Esophagus squamous epithelium (tissue), 4 donors: ENCODE measurements around the gene ZRANB1.

Source experiments
- POLR2A ChIP-seq, 4 donors: fragments of 450-650 bp; IDR thresholded peaks; one replicate each; pipeline ENCODE4 v1.6.1; 2017; ENCODE audit warnings: antibody characterized with exemption in 4 of 4, mild to moderate bottlenecking in 4 of 4, moderate library complexity in 3 of 4
- TF ChIP-seq, protein P1 (sequence below), 6 experiments: fragments of 450-650 bp in 4 of 6; fragments of 200-600 bp in 2 of 6; sonication (generic) in 2 of 6; IDR thresholded peaks; one replicate each; pipeline ENCODE4 v1.5.1; 2016 to 2019; ENCODE audit warnings: antibody characterized with exemption in 6 of 6, mild to moderate bottlenecking in 4 of 6, moderate library complexity in 4 of 6

GRCh38 chr10:124995605-124996004, 53.7 kb downstream of the ZRANB1 start:
- TF ChIP-seq, protein P1, sequence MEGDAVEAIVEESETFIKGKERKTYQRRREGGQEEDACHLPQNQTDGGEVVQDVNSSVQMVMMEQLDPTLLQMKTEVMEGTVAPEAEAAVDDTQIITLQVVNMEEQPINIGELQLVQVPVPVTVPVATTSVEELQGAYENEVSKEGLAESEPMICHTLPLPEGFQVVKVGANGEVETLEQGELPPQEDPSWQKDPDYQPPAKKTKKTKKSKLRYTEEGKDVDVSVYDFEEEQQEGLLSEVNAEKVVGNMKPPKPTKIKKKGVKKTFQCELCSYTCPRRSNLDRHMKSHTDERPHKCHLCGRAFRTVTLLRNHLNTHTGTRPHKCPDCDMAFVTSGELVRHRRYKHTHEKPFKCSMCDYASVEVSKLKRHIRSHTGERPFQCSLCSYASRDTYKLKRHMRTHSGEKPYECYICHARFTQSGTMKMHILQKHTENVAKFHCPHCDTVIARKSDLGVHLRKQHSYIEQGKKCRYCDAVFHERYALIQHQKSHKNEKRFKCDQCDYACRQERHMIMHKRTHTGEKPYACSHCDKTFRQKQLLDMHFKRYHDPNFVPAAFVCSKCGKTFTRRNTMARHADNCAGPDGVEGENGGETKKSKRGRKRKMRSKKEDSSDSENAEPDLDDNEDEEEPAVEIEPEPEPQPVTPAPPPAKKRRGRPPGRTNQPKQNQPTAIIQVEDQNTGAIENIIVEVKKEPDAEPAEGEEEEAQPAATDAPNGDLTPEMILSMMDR (IDR thresholded peaks at IDR 0.05) = no peak
- no peak for TF ChIP-seq POLR2A (IDR thresholded peaks at IDR 0.05)
